Mesodermal cell (in vitro differentiated cells): ENCODE data around the gene PTGR3.

Experiments
- H3K27ac ChIP-seq: 2 replicates; pipeline ENCODE4 v1.7.0; 2013; ENCODE audit warnings: mild to moderate bottlenecking, low read depth, low read length, moderate library complexity; ENCODE audit not compliant: severe bottlenecking
- H3K36me3 ChIP-seq: 2 replicates; pipeline ENCODE4 v1.7.1; 2013; ENCODE audit warnings: mild to moderate bottlenecking, low read length, moderate library complexity; ENCODE audit not compliant: control insufficient read depth, insufficient read depth
- H3K4me1 ChIP-seq: one replicate; pipeline ENCODE4 v1.7.1; 2013; ENCODE audit warnings: mild to moderate bottlenecking, low read length; ENCODE audit not compliant: insufficient read depth, control insufficient read depth, poor library complexity, severe bottlenecking
- H3K4me3 ChIP-seq: 2 replicates; pipeline ENCODE4 v1.7.0; 2013; ENCODE audit warnings: low read length, control low read depth, mild to moderate bottlenecking; ENCODE audit not compliant: insufficient read depth, poor library complexity, severe bottlenecking; ENCODE audit errors: extremely low read depth
- H3K9me3 ChIP-seq: 2 replicates; pipeline ENCODE4 v1.7.1; 2013; ENCODE audit warnings: mild to moderate bottlenecking, low read length, moderate library complexity; ENCODE audit not compliant: control insufficient read depth
- WGBS, 2 experiments: methylation state at CpG; one replicate each; pipeline ENCODE4 v1.1.5; 2013; ENCODE audit warnings: missing lambda C conversion rate in 2 of 2; ENCODE audit not compliant: insufficient coverage in 2 of 2; 5-methylcytosine and 5-hydroxymethylcytosine counted together

Gene PTGR3

GRCh38 chr18:75248426-75249174 lies 39.7 kb upstream of the PTGR3 start:
- 89 to 92% methylated on average over 7 to 14 of the region's 20 CpGs for WGBS, 2 experiments
- no peaks in the 10 kb centered on the region for H3K4me1 ChIP-seq
- no peaks in the 10 kb centered on the region for H3K9me3 ChIP-seq
- H3K4me3 ChIP-seq: no peak overlapping the region
- H3K36me3 ChIP-seq: no peaks in the 10 kb centered on the region
- H3K27ac ChIP-seq: no peak overlapping the region

GRCh38 chr18:75247611-75248421 lies 38.9 kb upstream of the PTGR3 start:
- Histone ChIP-seq H3K36me3 (no peaks in the 10 kb centered on the region), H3K27ac (no peak overlapping the region), H3K9me3 (no peaks in the 10 kb centered on the region), H3K4me1 (no peaks in the 10 kb centered on the region), H3K4me3 (no peak overlapping the region)
- WGBS, 2 experiments: no CpG with 5 or more reads among the region's 8 CpGs

- no peaks in the 10 kb centered on the region for H3K4me1 ChIP-seq
- no peaks in the 10 kb centered on the region for H3K9me3 ChIP-seq
- WGBS, 2 experiments: 97% methylated on average over 9 to 10 of the region's 10 CpGs
- no peaks in the 10 kb centered on the region for H3K36me3 ChIP-seq
- H3K27ac ChIP-seq: no peak overlapping the region
- no peak overlapping the region for H3K4me3 ChIP-seq
These were observed 38.0 kb upstream of the PTGR3 start for GRCh38 chr18:75246721-75247610.

GRCh38 chr18:75244351-75245313 lies 35.7 kb upstream of the PTGR3 start:
- Histone ChIP-seq H3K36me3 (peaks cover 4% of the 10 kb centered on the region), H3K4me3 (no peak overlapping the region), H3K4me1 (no peaks in the 10 kb centered on the region), H3K27ac (no peak overlapping the region), H3K9me3 (peaks cover 4% of the 10 kb centered on the region)
- 83 to 90% methylated on average over 16 to 17 of the region's 19 CpGs for WGBS, 2 experiments

GRCh38 chr18:75241705-75242104 lies 32.8 kb upstream of the PTGR3 start:
- Histone ChIP-seq H3K4me3 (no peak overlapping the region), H3K4me1 (peaks cover 3% of the 10 kb centered on the region), H3K27ac (no peak overlapping the region), H3K9me3 (peaks cover 4% of the 10 kb centered on the region), H3K36me3 (peaks cover 4% of the 10 kb centered on the region)
- 100% methylated on average over 1 of the region's 1 CpG for WGBS, 2 experiments

- Histone ChIP-seq H3K4me1 (peaks cover 3% of the 10 kb centered on the region), H3K36me3 (peaks cover 4% of the 10 kb centered on the region), H3K4me3 (no peak overlapping the region), H3K27ac (no peak overlapping the region), H3K9me3 (peaks cover 4% of the 10 kb centered on the region)
- WGBS, 2 experiments: 89 to 95% methylated on average over 10 of the region's 10 CpGs
These were observed 31.5 kb upstream of the PTGR3 start for GRCh38 chr18:75240433-75240832.

- H3K4me3 ChIP-seq: no peak overlapping the region
- H3K9me3 ChIP-seq: peaks cover 4% of the 10 kb centered on the region
- WGBS, 2 experiments: 94 to 96% methylated on average over 5 to 9 of the region's 10 CpGs
- no peak overlapping the region for H3K27ac ChIP-seq
- H3K36me3 ChIP-seq: peaks cover 4% of the 10 kb centered on the region
- H3K4me1 ChIP-seq: peaks cover 7% of the 10 kb centered on the region
These were observed 29.8 kb upstream of the PTGR3 start for GRCh38 chr18:75238786-75239185.

- Histone ChIP-seq H3K4me1 (peaks cover 7% of the 10 kb centered on the region), H3K9me3 (peaks cover 4% of the 10 kb centered on the region), H3K36me3 (peaks cover 4% of the 10 kb centered on the region), H3K4me3 (no peak overlapping the region), H3K27ac (no peak overlapping the region)
- 95% methylated on average over 13 of the region's 13 CpGs for WGBS, 2 experiments
These were observed 29.2 kb upstream of the PTGR3 start for GRCh38 chr18:75238100-75238499.

- H3K4me1 ChIP-seq: peaks cover 7% of the 10 kb centered on the region
- no peak overlapping the region for H3K4me3 ChIP-seq
- H3K27ac ChIP-seq: no peak overlapping the region
- peaks cover 4% of the 10 kb centered on the region for H3K36me3 ChIP-seq
- peaks cover 1% of the 10 kb centered on the region for H3K9me3 ChIP-seq
- 93 to 97% methylated on average over 6 to 10 of the region's 13 CpGs for WGBS, 2 experiments
These were observed 27.0 kb upstream of the PTGR3 start for GRCh38 chr18:75235896-75236295.
